IMR-90 (cell line): Measurements from ENCODE around the gene FTL. TPM values are rescaled to one million over a fixed set of nuclear protein-coding genes. Genes with fewer than 3 reads are reported as not detected.

ENCODE experiments used
- MXI1 ChIP-seq: IDR thresholded peaks from 2 replicates; pipeline ENCODE4 v1.6.1; 2012; ENCODE audit warnings: low read depth, mild to moderate bottlenecking, low read length, moderate library complexity, borderline replicate concordance
- USF2 ChIP-seq: fragments of 150-350 bp; IDR thresholded peaks from 2 replicates; pipeline ENCODE4 v1.6.1; 2017; ENCODE audit warnings: mild to moderate bottlenecking, antibody characterized with exemption, low read length, low read depth
- polyA plus RNA-seq, 3 experiments: library from polyadenylated mRNA; depleted of rRNA; stranded (reverse); fragments of >200 nt; gene quantifications; 2 replicates each; pipeline ENCODE4 v1.2.3, GENCODE V29; 2012; ENCODE audit warnings: low replicate concordance in 1 of 3
- total RNA-seq: library from RNA; depleted of rRNA; stranded (reverse); fragments of >200 nt; gene quantifications from 2 replicates; pipeline ENCODE4 v1.2.3, GENCODE V29; 2012

FTL gene
- total and polyA plus RNA-seq, 2 of the 4 experiments (the other 2 are of a cell fraction) = 1,057 to 2,944 TPM

GRCh38 chr19:48966541-48967345 lies 1.6 kb downstream of the FTL start (continued):
- TF ChIP-seq USF2 (no peak), MXI1 (no peak)
